Uterus (tissue), 2 donors: ENCODE data around the gene DYNC1LI1.

Source experiments
- CTCF ChIP-seq, 4 experiments: fragments of 200-600 bp in 2 of 4; fragments of 450-650 bp in 2 of 4; sonication (generic) in 2 of 4; IDR thresholded peaks; one replicate each; pipeline ENCODE4 v1.5.1; 2016 to 2019; ENCODE audit warnings: antibody characterized with exemption in 4 of 4, mild to moderate bottlenecking in 2 of 4, moderate library complexity in 1 of 4
- POLR2A ChIP-seq, 2 donors: fragments of 450-650 bp; IDR thresholded peaks; one replicate each; pipeline ENCODE4 v1.6.1; 2016; ENCODE audit warnings: antibody characterized with exemption in 2 of 2, mild to moderate bottlenecking in 1 of 2, moderate library complexity in 1 of 2

GRCh38 chr3:32553973-32554372, 16.7 kb downstream of the DYNC1LI1 start:
- no peak for TF ChIP-seq CTCF (IDR thresholded peaks at IDR 0.05)
- no peak for TF ChIP-seq POLR2A (IDR thresholded peaks at IDR 0.05)
